LNCAP (cell line): Measurements from ENCODE around the gene MAOB.

Experiments
- TF ChIP-seq, protein P1 (sequence below): fragments of 450-650 bp; IDR thresholded peaks from 2 replicates; pipeline ENCODE4 v1.5.1; 2017; ENCODE audit warnings: mild to moderate bottlenecking

The MAOB gene

DNA sequence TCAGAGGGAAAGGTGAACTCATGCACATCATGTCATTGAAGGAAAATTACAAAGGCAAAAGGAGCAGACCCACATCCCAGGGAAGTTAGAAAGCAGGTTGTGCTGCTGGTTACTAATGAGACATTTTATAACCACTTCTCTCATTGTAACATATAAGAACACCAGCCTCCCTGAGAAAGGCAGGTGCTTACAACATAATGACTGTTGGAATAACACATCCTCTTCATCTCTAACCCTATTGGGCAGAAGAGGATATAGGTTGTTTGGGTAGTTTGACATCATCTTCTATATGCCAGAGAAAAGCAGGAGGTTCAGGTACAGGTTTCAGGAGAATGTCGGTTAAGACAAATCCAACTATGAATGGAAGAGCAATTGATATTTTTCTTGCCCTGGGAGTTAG, 148.6 kb downstream of the MAOB start:
- TF ChIP-seq, protein P1, sequence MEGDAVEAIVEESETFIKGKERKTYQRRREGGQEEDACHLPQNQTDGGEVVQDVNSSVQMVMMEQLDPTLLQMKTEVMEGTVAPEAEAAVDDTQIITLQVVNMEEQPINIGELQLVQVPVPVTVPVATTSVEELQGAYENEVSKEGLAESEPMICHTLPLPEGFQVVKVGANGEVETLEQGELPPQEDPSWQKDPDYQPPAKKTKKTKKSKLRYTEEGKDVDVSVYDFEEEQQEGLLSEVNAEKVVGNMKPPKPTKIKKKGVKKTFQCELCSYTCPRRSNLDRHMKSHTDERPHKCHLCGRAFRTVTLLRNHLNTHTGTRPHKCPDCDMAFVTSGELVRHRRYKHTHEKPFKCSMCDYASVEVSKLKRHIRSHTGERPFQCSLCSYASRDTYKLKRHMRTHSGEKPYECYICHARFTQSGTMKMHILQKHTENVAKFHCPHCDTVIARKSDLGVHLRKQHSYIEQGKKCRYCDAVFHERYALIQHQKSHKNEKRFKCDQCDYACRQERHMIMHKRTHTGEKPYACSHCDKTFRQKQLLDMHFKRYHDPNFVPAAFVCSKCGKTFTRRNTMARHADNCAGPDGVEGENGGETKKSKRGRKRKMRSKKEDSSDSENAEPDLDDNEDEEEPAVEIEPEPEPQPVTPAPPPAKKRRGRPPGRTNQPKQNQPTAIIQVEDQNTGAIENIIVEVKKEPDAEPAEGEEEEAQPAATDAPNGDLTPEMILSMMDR: no peak

DNA sequence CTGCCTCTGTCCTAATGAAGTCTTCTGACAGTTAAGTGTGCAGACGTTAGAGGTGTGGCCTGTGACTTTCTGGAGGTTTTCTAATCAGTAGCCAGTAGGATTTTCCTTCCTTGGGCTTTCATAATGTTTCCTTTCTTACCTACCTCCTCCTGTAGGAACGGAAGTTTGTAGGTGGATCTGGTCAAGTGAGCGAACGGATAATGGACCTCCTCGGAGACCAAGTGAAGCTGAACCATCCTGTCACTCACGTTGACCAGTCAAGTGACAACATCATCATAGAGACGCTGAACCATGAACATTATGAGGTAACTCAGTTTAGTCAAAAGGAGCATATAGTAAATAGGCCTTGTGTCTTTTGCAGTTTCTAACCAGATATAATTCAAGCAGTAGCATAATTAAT, 151.2 kb downstream of the MAOB start:
- TF ChIP-seq, protein P1: no peak

DNA sequence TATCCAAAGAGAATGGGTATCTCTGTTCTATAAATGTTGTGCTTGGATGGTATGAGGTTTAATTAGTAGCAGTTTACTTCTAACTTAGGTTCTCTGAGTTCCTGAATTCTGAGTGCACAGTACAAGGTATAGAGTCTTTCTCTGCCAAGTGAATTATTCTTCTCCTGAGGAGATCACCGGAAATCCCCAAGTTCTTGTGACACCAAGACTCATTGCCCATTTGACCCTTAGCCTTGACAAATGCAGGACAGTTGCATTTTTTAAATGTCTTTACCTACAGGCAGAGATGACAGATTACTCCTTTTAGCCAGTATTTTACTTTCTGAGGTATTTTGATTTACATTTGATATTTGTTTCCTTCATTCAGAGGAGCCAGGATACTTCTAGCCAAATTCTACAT, 153.3 kb downstream of the MAOB start:
- TF ChIP-seq, protein P1: no peak

DNA sequence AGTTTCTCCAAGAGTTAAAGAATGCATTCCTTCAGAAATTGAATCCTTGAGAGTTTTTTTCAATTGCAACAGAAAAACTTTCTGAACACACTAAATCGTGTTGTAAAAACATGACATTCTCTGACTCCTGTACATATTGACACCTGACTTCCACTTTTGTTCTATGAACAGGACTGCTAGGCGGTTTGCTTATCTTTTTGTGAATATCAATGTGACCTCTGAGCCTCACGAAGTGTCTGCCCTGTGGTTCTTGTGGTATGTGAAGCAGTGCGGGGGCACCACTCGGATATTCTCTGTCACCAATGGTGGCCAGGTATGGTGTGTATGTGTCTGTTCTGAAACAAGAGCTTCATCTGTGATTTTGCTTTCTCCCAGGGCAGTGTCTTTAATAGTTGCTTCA, 154.2 kb downstream of the MAOB start:
- TF ChIP-seq, protein P1: no peak

DNA sequence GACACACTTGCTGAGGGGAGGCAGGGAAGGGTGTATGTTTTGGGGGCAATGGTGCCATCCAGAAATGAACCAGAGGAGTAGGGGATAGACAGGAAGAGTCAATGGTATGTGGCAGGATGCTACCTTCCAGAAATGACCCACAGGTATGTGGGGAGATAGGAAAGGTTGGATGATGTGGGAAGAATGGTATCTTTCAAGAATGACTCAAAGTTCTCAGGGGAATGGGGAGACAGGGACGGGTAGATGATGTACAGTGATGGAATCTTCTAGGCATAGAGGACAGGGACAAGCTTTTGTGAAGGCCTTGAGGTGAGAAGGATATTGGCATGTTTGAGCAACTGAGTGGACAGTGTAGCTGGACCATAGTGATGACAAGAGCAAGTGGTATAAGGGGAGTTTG, 161.3 kb downstream of the MAOB start:
- TF ChIP-seq, protein P1: no peak

DNA sequence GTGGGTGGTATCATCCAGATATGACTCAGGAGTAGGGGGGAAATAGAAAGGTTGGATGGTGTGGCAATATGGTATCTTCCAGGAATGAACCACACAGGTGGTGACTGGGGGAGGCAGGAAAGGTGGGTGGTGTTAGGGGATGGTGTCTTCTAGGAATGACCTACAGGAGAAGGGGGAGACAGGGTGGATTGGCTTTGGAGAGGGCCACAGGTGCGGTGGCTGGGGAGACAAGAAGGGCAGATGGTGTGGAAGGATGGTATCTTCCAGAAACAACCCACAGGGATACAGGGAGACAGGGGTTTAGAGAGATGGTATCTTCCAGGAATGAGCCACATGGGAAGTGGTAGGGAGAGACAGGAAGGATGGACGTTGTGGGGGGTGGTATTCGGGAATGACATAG, 162.2 kb downstream of the MAOB start:
- TF ChIP-seq, protein P1: no peak

DNA sequence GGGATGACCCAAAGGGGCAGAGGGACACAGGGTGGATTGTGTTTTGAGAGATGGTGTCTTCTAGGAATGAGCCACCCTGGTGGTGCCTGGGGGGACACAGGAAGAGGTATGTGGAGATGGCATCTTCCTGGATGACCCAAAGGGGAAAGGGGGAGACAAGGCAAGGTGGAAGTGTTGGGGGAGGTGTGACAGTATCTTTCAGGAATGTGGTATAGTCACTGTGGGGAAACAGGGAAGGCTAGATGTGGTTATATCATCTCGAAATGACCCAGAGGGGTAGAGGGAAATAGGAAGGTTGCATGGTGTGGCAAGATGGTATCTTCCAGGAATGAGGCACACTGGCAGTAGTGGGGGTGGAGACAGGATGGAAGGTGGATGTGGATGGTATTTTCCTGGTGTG, 163.3 kb downstream of the MAOB start:
- TF ChIP-seq, protein P1: no peak

DNA sequence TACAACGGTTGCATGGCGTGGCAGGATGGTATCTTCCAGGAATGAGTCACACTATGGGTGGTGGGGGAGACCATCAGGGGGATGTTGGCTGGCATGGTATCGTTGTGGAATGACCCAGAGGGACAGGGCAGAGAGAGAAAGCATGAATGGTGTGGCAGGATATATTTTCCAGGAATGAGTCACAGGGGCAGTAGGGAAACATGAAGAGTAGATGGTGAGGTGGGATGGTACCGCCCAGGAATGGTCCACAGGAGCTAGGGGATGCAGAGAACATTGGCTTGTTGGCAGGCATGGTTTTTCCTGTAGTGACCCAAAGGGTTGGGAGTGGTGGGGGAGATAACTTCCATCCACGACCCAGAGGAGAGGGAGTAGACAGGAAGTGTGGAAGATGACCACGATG, 163.7 kb downstream of the MAOB start:
- TF ChIP-seq, protein P1: no peak
